ENCODE results near the gene CDC5L. TPM values are rescaled to one million over a fixed set of nuclear protein-coding genes. Genes with fewer than 3 reads are reported as not detected.

CDC5L gene
- polyA plus RNA-seq, 3 donors: 4.9 to 10.2 (median 7.4) TPM

DNA sequence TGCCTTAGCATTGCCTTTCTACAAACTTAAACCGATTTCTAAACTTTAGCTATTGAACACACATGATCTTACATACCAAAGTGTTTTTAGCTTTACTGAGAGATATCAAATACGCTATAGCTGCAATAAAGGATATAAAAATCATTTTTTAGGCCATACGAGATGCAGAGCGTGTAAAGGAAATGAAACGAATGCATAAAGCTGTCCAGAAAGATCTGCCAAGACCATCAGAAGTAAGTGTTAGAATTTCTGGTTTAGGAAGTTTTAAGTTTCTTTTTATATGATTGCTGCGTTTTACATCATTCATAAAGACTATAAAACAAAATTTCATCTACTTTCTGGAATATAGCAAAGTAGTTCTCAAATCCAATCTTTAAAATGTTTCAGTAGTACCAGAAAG lies 38.4 kb downstream of the CDC5L start:
- no peak overlapping the region for H3K4me3 ChIP-seq (replicated peaks in 1 of 3; ENCODE audit: low read depth in 2 of 3, low read length in 3 of 3)
- WGBS (ENCODE audit: insufficient coverage): no CpG with 5 or more reads among the region's 6 CpGs
- no peak overlapping the region for H2AFZ ChIP-seq (ENCODE audit: insufficient read depth, low read depth, low read length, poor library complexity, severe bottlenecking)
- TF ChIP-seq CTCF (IDR thresholded peaks at IDR 0.05): no peak
- no peaks in the 10 kb centered on the region for H3K27me3 Mint-ChIP-seq (ENCODE audit: low read depth in 3 of 3)
- no peaks in the 10 kb centered on the region for H3K79me2 ChIP-seq (ENCODE audit: insufficient read depth, low read length)
- H3K27ac Mint-ChIP-seq: no peak overlapping the region
- H3K36me3 Mint-ChIP-seq: peaks cover 79 to 94% of the 10 kb centered on the region in 2 donors
- peaks cover 23% of the 10 kb centered on the region for H4K20me1 ChIP-seq (ENCODE audit: insufficient read depth, low read length)
- no peak overlapping the region for H3K9ac ChIP-seq (ENCODE audit: insufficient read depth, low read length, poor library complexity, severe bottlenecking)
- no peaks in the 10 kb centered on the region for H3K27me3 ChIP-seq (ENCODE audit: control insufficient read depth in 2 of 2, insufficient read depth in 2 of 2, low read length in 2 of 2)
- no peak overlapping the region for H3K27ac ChIP-seq (ENCODE audit: low read depth in 1 of 2, low read length in 2 of 2)
- H3K4me2 ChIP-seq (replicated peaks; ENCODE audit: extremely low read depth, low read length, poor library complexity, severe bottlenecking): no peak overlapping the region
- peaks cover 7% of the 10 kb centered on the region for H3K4me1 Mint-ChIP-seq
- peaks cover 97 to 100% of the 10 kb centered on the region in 2 donors for H3K36me3 ChIP-seq (replicated peaks in 1 of 2; ENCODE audit: control insufficient read depth in 1 of 2, insufficient read depth in 2 of 2, low read length in 2 of 2)
- DNase-seq: no peak
- H3K9me3 ChIP-seq (replicated peaks in 1 of 2; ENCODE audit: control insufficient read depth in 1 of 2, insufficient read depth in 1 of 2, low read length in 2 of 2): no peaks in the 10 kb centered on the region
- intact Hi-C loops (cut with micrococcal nuclease): no loop called here
- H3K4me3 Mint-ChIP-seq: no peak overlapping the region
- H3K4me1 ChIP-seq (ENCODE audit: control insufficient read depth in 1 of 2, insufficient read depth in 2 of 2, low read length in 2 of 2): no peaks in the 10 kb centered on the region
- no peaks in the 10 kb centered on the region for H3K9me3 Mint-ChIP-seq

DNA sequence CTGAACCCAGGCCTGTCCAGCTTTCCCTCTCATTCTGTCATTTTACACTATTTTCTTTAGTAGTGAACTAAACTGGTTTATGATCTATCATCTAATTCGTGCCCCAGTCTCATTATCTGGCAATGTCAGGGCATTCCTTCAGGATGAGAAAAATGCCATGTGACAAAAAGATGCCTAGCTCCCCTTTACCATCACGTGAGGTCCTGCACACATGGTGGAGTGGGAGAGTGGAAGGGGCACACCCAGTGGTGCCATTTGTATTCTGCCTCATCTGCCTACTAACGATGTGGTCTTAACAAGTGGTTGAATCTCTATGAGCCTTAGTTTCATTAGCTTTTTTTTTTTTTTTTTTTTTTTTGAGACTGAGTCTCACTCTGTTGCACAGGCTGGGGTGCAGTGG lies 41.2 kb downstream of the CDC5L start:
- H3K27ac ChIP-seq (ENCODE audit: low read depth in 1 of 2, low read length in 2 of 2): no peak overlapping the region
- no peaks in the 10 kb centered on the region for H3K9me3 ChIP-seq (replicated peaks in 1 of 2; ENCODE audit: control insufficient read depth in 1 of 2, insufficient read depth in 1 of 2, low read length in 2 of 2)
- H4K20me1 ChIP-seq (ENCODE audit: insufficient read depth, low read length): peaks cover 23% of the 10 kb centered on the region
- no peaks in the 10 kb centered on the region for H3K9me3 Mint-ChIP-seq
- TF ChIP-seq CTCF (IDR thresholded peaks at IDR 0.05): no peak
- WGBS (ENCODE audit: insufficient coverage): no CpG with 5 or more reads among the region's 3 CpGs
- no peak overlapping the region for H2AFZ ChIP-seq (ENCODE audit: insufficient read depth, low read depth, low read length, poor library complexity, severe bottlenecking)
- H3K27me3 ChIP-seq (ENCODE audit: control insufficient read depth in 2 of 2, insufficient read depth in 2 of 2, low read length in 2 of 2): no peaks in the 10 kb centered on the region
- intact Hi-C loops (cut with micrococcal nuclease): no loop called here
- no peak for DNase-seq
- H3K4me3 ChIP-seq (replicated peaks in 1 of 3; ENCODE audit: low read depth in 2 of 3, low read length in 3 of 3): no peak overlapping the region
- H3K36me3 ChIP-seq (replicated peaks in 1 of 2; ENCODE audit: control insufficient read depth in 1 of 2, insufficient read depth in 2 of 2, low read length in 2 of 2): peaks cover 90 to 100% of the 10 kb centered on the region in 2 donors
- H3K4me3 Mint-ChIP-seq: no peak overlapping the region
- H3K27me3 Mint-ChIP-seq (ENCODE audit: low read depth in 3 of 3): no peaks in the 10 kb centered on the region
- H3K79me2 ChIP-seq (ENCODE audit: insufficient read depth, low read length): peaks cover 3% of the 10 kb centered on the region
- H3K27ac Mint-ChIP-seq: no peak overlapping the region
- peaks cover 79 to 91% of the 10 kb centered on the region in 2 donors for H3K36me3 Mint-ChIP-seq
- H3K9ac ChIP-seq (ENCODE audit: insufficient read depth, low read length, poor library complexity, severe bottlenecking): no peak overlapping the region
- H3K4me2 ChIP-seq (replicated peaks; ENCODE audit: extremely low read depth, low read length, poor library complexity, severe bottlenecking): no peak overlapping the region
- H3K4me1 ChIP-seq (ENCODE audit: control insufficient read depth in 1 of 2, insufficient read depth in 2 of 2, low read length in 2 of 2): no peaks in the 10 kb centered on the region
- no peaks in the 10 kb centered on the region for H3K4me1 Mint-ChIP-seq
